Tibial artery (tissue), 4 donors: ENCODE data around the gene DNAJB8.

Source experiments
- DNase-seq, 2 donors: peaks; one replicate each; pipeline ENCODE4 v3.0.0-alpha.2; 2019
- H3K27ac ChIP-seq, 2 donors: fragments of 200-600 bp; sonication (generic) in 1 of 2; 1 replicate in 1 of 2; 2 replicates in 1 of 2; pipeline ENCODE4 v1.5.1; 2018 to 2019; ENCODE audit warnings: mild to moderate bottlenecking in 1 of 2
- H3K27me3 ChIP-seq, 2 donors: fragments of 200-600 bp; sonication (generic) in 1 of 2; one replicate each; pipeline versions ENCODE4 v1.5.1 to v1.6.0; 2016 to 2019
- H3K36me3 ChIP-seq, 3 donors: fragments of 200-600 bp; sonication (generic) in 2 of 3; one replicate each; pipeline ENCODE4 v1.5.1; 2016 to 2019; ENCODE audit warnings: mild to moderate bottlenecking in 2 of 3
- H3K4me1 ChIP-seq, 4 donors: fragments of 200-600 bp; sonication (generic) in 2 of 4; 1 replicate in 3 of 4; 2 replicates in 1 of 4; pipeline ENCODE4 v1.5.1; 2016 to 2019
- H3K4me3 ChIP-seq, 2 donors: fragments of 200-600 bp; sonication (generic) in 1 of 2; 1 replicate in 1 of 2; 2 replicates in 1 of 2; pipeline ENCODE4 v1.5.1; 2018 to 2019; ENCODE audit warnings: mild to moderate bottlenecking in 2 of 2
- H3K9me3 ChIP-seq, 3 donors: fragments of 200-600 bp; sonication (generic) in 1 of 3; one replicate each; pipeline ENCODE4 v1.5.1; 2016 to 2019
- intact Hi-C: fragments of 100-400 bp; cut with DNase I; formaldehyde crosslinking; loops from one replicate; pipeline ENCODE4 v1.15.0; 2023; ENCODE audit warnings: low total_unique reads
- TF ChIP-seq, protein P1 (sequence below), 2 experiments: fragments of 200-600 bp in 1 of 2; fragments of 450-650 bp in 1 of 2; IDR thresholded peaks; one replicate each; pipeline ENCODE4 v1.5.1; 2017 to 2019; ENCODE audit warnings: antibody characterized with exemption in 2 of 2, mild to moderate bottlenecking in 1 of 2, moderate library complexity in 1 of 2

The DNAJB8 gene

DNA sequence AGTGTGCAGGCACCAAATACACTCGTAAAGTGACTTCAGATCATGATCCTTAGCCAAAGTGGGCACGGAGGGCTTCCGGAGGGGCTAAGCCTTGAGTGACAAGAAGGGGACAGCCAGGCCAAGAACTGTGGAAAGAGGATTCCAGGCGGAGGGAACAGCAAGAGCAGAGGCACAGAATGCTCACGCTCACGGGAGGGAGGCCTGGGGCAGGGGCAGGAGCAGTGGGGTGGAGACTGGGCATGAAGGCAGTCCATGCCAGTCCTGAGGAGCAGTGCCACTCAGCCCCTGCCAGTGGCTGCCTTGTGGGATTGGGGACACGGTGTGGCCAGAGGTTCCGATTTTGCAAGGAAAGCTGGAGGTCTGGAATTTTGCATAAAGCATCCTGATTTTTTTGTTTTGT is 36.0 kb downstream of the DNAJB8 start:
- no peak for DNase-seq
- TF ChIP-seq, protein P1, sequence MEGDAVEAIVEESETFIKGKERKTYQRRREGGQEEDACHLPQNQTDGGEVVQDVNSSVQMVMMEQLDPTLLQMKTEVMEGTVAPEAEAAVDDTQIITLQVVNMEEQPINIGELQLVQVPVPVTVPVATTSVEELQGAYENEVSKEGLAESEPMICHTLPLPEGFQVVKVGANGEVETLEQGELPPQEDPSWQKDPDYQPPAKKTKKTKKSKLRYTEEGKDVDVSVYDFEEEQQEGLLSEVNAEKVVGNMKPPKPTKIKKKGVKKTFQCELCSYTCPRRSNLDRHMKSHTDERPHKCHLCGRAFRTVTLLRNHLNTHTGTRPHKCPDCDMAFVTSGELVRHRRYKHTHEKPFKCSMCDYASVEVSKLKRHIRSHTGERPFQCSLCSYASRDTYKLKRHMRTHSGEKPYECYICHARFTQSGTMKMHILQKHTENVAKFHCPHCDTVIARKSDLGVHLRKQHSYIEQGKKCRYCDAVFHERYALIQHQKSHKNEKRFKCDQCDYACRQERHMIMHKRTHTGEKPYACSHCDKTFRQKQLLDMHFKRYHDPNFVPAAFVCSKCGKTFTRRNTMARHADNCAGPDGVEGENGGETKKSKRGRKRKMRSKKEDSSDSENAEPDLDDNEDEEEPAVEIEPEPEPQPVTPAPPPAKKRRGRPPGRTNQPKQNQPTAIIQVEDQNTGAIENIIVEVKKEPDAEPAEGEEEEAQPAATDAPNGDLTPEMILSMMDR (IDR thresholded peaks at IDR 0.05), result no peak
- Histone ChIP-seq H3K27me3 (peaks cover 0 to 89% of the 10 kb centered on the region in 2 donors), H3K27ac (no peak overlapping the region), H3K36me3 (no peaks in the 10 kb centered on the region), H3K9me3 (no peaks in the 10 kb centered on the region), H3K4me3 (no peak overlapping the region), H3K4me1 (peaks cover 0 to 26% (median 18%) of the 10 kb centered on the region in 4 donors)
- intact Hi-C loops, result no loop called here

DNA sequence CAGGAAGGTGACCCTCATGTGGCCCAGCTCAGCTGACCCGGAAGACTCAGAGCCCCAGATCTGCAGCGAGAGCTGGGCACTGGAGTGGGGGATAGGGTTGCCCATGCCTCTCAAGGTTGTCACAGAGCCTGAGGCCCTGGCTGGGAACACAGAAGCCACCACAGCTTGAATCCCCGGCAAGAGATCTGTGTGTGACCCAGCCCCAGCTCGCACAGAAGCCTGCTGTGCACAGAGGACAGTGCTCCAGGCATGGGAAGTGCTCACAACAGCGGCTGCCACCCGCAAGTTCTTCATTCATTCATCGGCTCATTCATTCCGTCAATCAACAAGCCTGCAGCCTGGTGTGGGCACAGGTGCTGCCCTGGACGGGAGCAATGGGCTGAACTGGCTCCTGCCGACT is 36.4 kb downstream of the DNAJB8 start:
- intact Hi-C loops, result no loop called here
- no peak overlapping the region for H3K27ac ChIP-seq
- H3K36me3 ChIP-seq, result no peaks in the 10 kb centered on the region
- H3K4me3 ChIP-seq, result no peak overlapping the region
- no peaks in the 10 kb centered on the region for H3K9me3 ChIP-seq
- H3K4me1 ChIP-seq, result peaks cover 0 to 27% (median 18%) of the 10 kb centered on the region in 4 donors
- TF ChIP-seq, protein P1 (IDR thresholded peaks at IDR 0.05), result no peak
- no peak for DNase-seq
- peaks cover 0 to 89% of the 10 kb centered on the region in 2 donors for H3K27me3 ChIP-seq

DNA sequence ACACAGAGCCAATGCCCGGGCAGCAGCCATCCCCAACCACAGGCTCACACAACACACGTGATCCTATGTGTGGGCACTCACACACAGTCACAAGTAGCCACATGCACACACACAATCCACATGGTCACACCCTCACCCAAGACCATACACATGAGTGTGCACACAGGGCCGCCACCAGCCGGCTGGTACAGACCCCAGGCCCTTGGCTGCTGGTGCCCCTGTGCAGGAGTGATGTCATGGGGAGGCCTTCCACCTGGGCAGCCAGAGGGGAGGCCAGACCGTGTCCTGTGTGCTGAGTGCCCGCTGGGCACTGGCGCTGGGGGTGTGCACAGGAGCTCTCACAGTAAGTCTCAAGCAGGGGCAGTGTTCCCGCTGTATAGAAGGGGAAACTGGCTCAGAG is 36.9 kb downstream of the DNAJB8 start:
- Histone ChIP-seq H3K36me3 (no peaks in the 10 kb centered on the region), H3K9me3 (no peaks in the 10 kb centered on the region), H3K4me3 (no peak overlapping the region), H3K27me3 (peaks cover 0 to 89% of the 10 kb centered on the region in 2 donors), H3K27ac (no peak overlapping the region), H3K4me1 (peaks cover 0 to 27% (median 18%) of the 10 kb centered on the region in 4 donors)
- intact Hi-C loops, result loop anchor here (5.0 kb wide), 1 partner anchor 178 kb away; no protein-coding TSS in a partner anchor
- TF ChIP-seq, protein P1 (IDR thresholded peaks at IDR 0.05), result no peak
- no peak for DNase-seq

DNA sequence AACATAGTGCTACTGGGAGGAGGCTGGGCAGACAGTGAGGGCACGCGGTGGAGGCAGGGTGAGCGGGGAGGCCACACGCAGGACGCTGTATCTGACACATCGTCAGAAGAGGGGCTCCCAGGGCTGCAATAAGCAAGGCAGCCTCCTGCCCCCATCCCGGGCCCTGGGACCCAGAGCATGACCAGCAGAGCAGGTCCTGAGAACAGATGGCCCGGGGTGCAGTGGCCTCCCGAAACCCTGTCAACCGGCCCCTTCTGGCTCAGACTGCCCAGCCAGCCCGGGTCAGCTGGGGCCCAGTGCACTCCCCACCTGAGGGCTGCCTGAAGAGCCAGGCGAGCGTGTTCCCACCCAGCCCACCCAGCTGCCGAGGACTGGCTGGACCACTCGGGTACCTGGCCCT is 37.4 kb downstream of the DNAJB8 start:
- TF ChIP-seq, protein P1 (IDR thresholded peaks at IDR 0.05), result no peak

DNA sequence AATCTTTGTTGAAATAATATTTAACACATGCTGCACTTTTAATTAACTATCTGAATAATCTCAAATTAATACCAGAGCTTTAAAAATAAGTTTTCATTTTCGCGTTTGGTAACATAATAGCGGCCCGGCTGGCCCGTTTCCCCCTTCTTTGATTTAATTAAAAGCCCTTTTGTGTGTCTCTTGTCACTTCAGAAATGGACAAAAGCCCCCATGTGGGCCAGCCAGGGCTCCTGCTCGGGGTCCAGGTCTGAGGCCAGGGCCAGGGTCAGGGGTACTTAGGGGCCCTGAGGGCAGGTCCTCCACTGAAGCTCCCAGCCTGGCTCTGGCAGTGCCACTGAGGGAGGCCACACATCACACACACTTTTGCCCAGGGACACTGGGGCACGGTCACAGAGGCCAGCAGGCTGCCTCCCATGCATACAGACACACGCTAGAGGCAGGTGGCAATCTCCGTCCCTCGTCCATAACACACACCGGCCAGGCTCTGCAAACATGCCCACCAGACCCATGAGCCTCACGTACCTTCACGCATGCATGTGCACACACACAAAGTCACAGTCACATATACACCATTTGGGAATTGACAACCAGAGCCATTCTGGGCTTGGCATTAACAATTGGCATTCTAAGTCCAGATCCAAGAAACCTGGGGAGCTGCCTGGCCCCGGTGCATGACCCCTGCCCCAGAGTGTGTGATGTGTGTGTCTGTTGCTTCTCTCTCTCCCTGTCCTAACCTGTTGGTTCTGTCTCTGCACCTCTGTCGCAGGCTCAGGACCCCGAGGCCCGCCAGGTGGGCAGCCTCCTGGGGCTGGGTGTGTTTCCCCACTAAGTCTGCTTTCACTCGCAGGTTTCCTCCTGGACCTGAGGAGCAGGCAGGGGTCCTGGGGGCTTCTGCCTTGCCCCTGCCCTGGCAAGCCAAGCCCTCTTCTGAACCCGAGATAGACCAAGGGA is 38.5 kb downstream of the DNAJB8 start:
- intact Hi-C loops, result loop anchor here (2.0 to 5.0 kb wide), 2 partner anchors 69 to 179 kb away; no protein-coding TSS in a partner anchor

More for the DNA sequence above, 37.4 kb downstream of the DNAJB8 start:
- intact Hi-C loops, result loop anchor here (5.0 kb wide), 1 partner anchor 178 kb away; no protein-coding TSS in a partner anchor
- H3K27me3 ChIP-seq, result peaks cover 0 to 84% of the 10 kb centered on the region in 2 donors
- no peak overlapping the region for H3K27ac ChIP-seq
- H3K9me3 ChIP-seq, result no peaks in the 10 kb centered on the region
- no peak for DNase-seq
- H3K4me1 ChIP-seq, result peaks cover 0 to 27% (median 18%) of the 10 kb centered on the region in 4 donors
- no peak overlapping the region for H3K4me3 ChIP-seq
- no peaks in the 10 kb centered on the region for H3K36me3 ChIP-seq

More for the DNA sequence above, 38.5 kb downstream of the DNAJB8 start:
- TF ChIP-seq, protein P1 (IDR thresholded peaks at IDR 0.05), result no peak
- H3K4me1 ChIP-seq, result peaks cover 0 to 24% (median 17%) of the 10 kb centered on the region in 4 donors
- no peaks in the 10 kb centered on the region for H3K9me3 ChIP-seq
- H3K27ac ChIP-seq, result no peak overlapping the region
- no peaks in the 10 kb centered on the region for H3K36me3 ChIP-seq
- no peak overlapping the region for H3K4me3 ChIP-seq
- H3K27me3 ChIP-seq, result peaks cover 0 to 73% of the 10 kb centered on the region in 2 donors
- DNase-seq, result no peak
